DND-41 (cell line): ENCODE data around the gene CLCN7.

ENCODE experiments used
- ATAC-seq: fragments of 200-7000 bp; cut with Tn5 transposase; 3 replicates; pipeline ENCODE4 v1.9.1; 2021; ENCODE audit warnings: low read depth; ENCODE audit not compliant: insufficient read depth
- DNase-seq: peaks from one replicate; pipeline ENCODE4 v3.0.0-alpha.2; 2020
- H2AFZ ChIP-seq: 2 replicates; pipeline ENCODE4 v1.6.0; 2012; ENCODE audit warnings: low read depth, low read length
- H3K27ac ChIP-seq: 2 replicates; pipeline ENCODE4 v1.5.1; 2012; ENCODE audit warnings: low read length, inconsistent platforms
- H3K27me3 ChIP-seq: fragments of 200-600 bp; sonication (generic); 2 replicates; pipeline ENCODE4 v1.6.0; 2012; ENCODE audit warnings: low read length, mild to moderate bottlenecking, inconsistent platforms; ENCODE audit not compliant: insufficient read depth, poor library complexity
- H3K36me3 ChIP-seq: 2 replicates; pipeline ENCODE4 v1.5.1; 2012; ENCODE audit warnings: low read length, inconsistent platforms; ENCODE audit not compliant: insufficient read depth
- H3K4me1 ChIP-seq: 2 replicates; pipeline ENCODE4 v1.5.1; 2012; ENCODE audit warnings: mild to moderate bottlenecking, low read length; ENCODE audit not compliant: insufficient read depth
- H3K4me2 ChIP-seq: 2 replicates; pipeline ENCODE4 v1.6.0; 2012; ENCODE audit warnings: mild to moderate bottlenecking, moderate library complexity, low read length, inconsistent platforms; ENCODE audit not compliant: insufficient read depth
- H3K4me3 ChIP-seq, 2 experiments: fragments of 200-600 bp in 1 of 2; shearing (Covaris generic) in 1 of 2; 2 replicates each; pipeline ENCODE4 v1.5.1; 2012 to 2016; ENCODE audit warnings: inconsistent platforms in 2 of 2, low read length in 2 of 2, mild to moderate bottlenecking in 2 of 2, low read depth in 1 of 2, moderate library complexity in 1 of 2
- H3K79me2 ChIP-seq: 2 replicates; pipeline ENCODE4 v1.6.0; 2012; ENCODE audit warnings: low read length, inconsistent platforms; ENCODE audit not compliant: insufficient read depth
- H3K9ac ChIP-seq: 2 replicates; pipeline ENCODE4 v1.6.0; 2012; ENCODE audit warnings: low read depth, mild to moderate bottlenecking, inconsistent platforms, low read length, moderate library complexity
- H3K9me3 ChIP-seq: 2 replicates; pipeline ENCODE4 v1.5.1; 2012; ENCODE audit warnings: low read length, moderate library complexity, mild to moderate bottlenecking, inconsistent platforms; ENCODE audit not compliant: insufficient read depth, severe bottlenecking
- H4K20me1 ChIP-seq: 2 replicates; pipeline ENCODE4 v1.6.0; 2012; ENCODE audit warnings: low read length; ENCODE audit not compliant: insufficient read depth
- EZH2 ChIP-seq: IDR thresholded peaks from 3 replicates; pipeline ENCODE4 v1.6.1; 2012; ENCODE audit warnings: borderline replicate concordance, low read depth, mild to moderate bottlenecking, moderate library complexity, low read length, inconsistent platforms; ENCODE audit not compliant: severe bottlenecking
- TF ChIP-seq, protein P1 (sequence below): IDR thresholded peaks from 2 replicates; pipeline ENCODE4 v1.5.1; 2012; ENCODE audit warnings: borderline replicate concordance, low read length, moderate library complexity, mild to moderate bottlenecking; ENCODE audit not compliant: poor library complexity, severe bottlenecking; ENCODE audit errors: extremely low read depth

CLCN7 gene, protein sequence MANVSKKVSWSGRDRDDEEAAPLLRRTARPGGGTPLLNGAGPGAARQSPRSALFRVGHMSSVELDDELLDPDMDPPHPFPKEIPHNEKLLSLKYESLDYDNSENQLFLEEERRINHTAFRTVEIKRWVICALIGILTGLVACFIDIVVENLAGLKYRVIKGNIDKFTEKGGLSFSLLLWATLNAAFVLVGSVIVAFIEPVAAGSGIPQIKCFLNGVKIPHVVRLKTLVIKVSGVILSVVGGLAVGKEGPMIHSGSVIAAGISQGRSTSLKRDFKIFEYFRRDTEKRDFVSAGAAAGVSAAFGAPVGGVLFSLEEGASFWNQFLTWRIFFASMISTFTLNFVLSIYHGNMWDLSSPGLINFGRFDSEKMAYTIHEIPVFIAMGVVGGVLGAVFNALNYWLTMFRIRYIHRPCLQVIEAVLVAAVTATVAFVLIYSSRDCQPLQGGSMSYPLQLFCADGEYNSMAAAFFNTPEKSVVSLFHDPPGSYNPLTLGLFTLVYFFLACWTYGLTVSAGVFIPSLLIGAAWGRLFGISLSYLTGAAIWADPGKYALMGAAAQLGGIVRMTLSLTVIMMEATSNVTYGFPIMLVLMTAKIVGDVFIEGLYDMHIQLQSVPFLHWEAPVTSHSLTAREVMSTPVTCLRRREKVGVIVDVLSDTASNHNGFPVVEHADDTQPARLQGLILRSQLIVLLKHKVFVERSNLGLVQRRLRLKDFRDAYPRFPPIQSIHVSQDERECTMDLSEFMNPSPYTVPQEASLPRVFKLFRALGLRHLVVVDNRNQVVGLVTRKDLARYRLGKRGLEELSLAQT

DNA sequence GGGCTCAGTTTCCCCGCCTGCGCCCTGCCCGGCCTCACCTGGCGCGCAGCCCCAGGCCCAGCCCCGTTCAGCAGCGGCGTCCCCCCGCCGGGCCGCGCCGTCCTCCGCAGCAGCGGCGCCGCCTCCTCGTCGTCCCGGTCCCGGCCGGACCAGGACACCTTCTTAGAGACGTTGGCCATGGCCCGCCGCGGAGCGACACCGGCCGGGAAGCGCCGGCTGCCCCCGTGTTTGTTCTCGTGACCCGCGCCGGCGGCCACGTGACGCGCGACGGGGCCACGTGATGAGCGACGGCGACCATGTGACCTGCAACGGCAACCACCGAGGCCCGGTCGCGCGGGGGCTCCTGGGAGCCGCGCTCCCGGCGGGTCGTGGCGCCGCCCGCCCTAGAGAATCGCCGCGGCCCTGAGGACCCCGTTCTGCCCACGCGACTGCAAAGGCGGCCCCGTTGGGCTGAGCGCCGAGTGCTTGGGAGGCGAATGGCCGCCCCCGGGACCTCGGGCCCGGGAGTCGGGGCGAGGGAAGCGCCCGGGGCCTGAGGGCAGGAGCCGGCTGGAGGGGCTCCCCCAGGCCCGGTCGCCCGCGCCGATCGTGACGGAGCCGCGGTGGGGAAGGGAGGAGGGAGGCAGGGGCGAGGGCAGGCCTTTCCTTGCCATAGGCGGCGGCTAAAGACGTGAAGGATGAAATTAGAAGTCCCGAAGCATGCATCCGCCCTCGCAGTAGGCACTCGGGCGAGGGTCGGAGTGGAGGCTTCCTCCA lies at the start of gene CLCN7:
Gene CLCN7 (minus strand): TSS at position 233 of the 756 bp plus-strand sequence. CDS start 54 bp downstream, at position 179.
- H3K4me1 ChIP-seq = peaks cover 36% of the 10 kb centered on the region
- H3K4me3 ChIP-seq = peak within 1 kb of the TSS; percentile 94 to 97
- peak within 1 kb of the TSS; percentile 81 for H3K4me2 ChIP-seq
- DNase-seq = peak; percentile 88
- peaks cover 58% of the 10 kb centered on the region for H3K79me2 ChIP-seq
- peaks cover 6% of the 10 kb centered on the region; the same call in 1 of the 2 replicates for H3K36me3 ChIP-seq
- no peak for TF ChIP-seq EZH2
- TF ChIP-seq, protein P1, sequence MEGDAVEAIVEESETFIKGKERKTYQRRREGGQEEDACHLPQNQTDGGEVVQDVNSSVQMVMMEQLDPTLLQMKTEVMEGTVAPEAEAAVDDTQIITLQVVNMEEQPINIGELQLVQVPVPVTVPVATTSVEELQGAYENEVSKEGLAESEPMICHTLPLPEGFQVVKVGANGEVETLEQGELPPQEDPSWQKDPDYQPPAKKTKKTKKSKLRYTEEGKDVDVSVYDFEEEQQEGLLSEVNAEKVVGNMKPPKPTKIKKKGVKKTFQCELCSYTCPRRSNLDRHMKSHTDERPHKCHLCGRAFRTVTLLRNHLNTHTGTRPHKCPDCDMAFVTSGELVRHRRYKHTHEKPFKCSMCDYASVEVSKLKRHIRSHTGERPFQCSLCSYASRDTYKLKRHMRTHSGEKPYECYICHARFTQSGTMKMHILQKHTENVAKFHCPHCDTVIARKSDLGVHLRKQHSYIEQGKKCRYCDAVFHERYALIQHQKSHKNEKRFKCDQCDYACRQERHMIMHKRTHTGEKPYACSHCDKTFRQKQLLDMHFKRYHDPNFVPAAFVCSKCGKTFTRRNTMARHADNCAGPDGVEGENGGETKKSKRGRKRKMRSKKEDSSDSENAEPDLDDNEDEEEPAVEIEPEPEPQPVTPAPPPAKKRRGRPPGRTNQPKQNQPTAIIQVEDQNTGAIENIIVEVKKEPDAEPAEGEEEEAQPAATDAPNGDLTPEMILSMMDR = no peak
- ATAC-seq = peak; percentile 88
- H3K27me3 ChIP-seq = no peaks in the 10 kb centered on the region
- H3K9me3 ChIP-seq = no peaks in the 10 kb centered on the region
- peaks cover 20% of the 10 kb centered on the region for H4K20me1 ChIP-seq
- H2AFZ ChIP-seq = peak within 1 kb of the TSS; percentile 84
- H3K27ac ChIP-seq = peak within 1 kb of the TSS; percentile 96
- peak within 1 kb of the TSS; percentile 100 for H3K9ac ChIP-seq

DNA sequence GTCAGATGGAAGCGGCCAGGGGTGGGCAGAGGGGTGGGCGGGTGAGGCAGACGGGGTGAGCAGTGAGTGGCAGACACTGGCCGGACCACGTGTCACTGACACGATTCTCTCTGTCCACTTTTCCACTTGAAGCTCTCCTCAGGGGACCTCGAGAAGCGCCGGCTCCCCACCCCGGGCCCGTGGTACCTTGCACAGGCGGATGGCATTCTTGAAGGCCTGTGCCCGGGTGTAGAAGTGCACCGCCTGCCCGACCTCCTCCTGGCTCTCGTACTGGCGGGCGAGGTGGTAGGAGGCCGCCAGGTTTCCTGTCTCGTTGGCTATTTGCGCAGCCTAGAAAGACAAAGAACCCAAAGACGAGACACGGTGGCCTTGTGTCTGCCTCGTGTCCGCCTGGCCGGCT lies 49.5 kb upstream of the CLCN7 start:
- Histone ChIP-seq H2AFZ (no peak overlapping the region), H3K79me2 (no peaks in the 10 kb centered on the region), H3K4me1 (no peaks in the 10 kb centered on the region), H3K9ac (no peak overlapping the region), H4K20me1 (no peaks in the 10 kb centered on the region), H3K4me3 (no peak overlapping the region), H3K4me2 (no peak overlapping the region), H3K27ac (no peak overlapping the region), H3K36me3 (no peaks in the 10 kb centered on the region), H3K27me3 (no peaks in the 10 kb centered on the region), H3K9me3 (no peaks in the 10 kb centered on the region)
- no peak for TF ChIP-seq EZH2
- TF ChIP-seq, protein P1 = no peak
- no peak for ATAC-seq
- DNase-seq = no peak

DNA sequence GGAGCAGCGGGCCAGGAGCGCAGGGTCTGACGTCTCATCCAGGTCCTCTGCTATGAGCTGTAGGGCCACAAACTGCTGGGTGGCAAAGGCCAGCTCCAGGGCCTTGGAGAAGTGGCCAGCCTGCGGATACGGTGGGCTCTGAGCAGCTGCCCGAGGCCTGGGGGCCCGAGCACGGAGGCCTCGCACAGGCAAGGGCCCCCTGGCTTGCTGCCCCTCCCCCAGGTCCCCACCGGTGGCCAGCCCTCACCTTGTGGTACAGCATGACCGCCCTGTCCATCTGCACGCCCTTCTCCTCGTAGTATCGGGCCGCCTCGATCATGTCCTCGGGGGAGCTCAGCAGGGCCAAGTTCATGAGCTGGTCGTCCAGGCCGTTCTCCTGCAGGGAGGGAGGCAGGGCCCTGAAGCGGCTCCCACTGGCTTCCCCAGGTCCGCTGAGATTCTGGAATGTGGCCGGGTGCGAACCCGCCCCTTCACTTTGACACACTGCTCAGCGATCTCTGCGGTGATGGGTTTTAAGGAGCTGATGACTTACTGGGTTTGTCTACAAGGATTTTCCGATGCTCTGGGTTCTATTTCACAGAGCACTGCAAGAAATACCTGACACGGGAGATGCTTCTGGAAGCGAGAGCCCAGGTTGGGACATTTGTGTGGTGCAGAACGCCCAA lies 48.9 kb upstream of the CLCN7 start:
- DNase-seq = no peak
- Histone ChIP-seq H3K79me2 (no peaks in the 10 kb centered on the region), H3K36me3 (no peaks in the 10 kb centered on the region), H3K9me3 (no peaks in the 10 kb centered on the region), H3K27ac (no peak overlapping the region), H3K4me2 (no peak overlapping the region), H2AFZ (no peak overlapping the region), H3K9ac (no peak overlapping the region), H4K20me1 (no peaks in the 10 kb centered on the region), H3K27me3 (no peaks in the 10 kb centered on the region), H3K4me3 (no peak overlapping the region), H3K4me1 (no peaks in the 10 kb centered on the region)
- ATAC-seq = no peak
- TF ChIP-seq EZH2 = no peak
- TF ChIP-seq, protein P1 = no peak
